Heart right ventricle (tissue), 16 donors: ENCODE results near the gene ELK3. TPM values are rescaled to one million over a fixed set of nuclear protein-coding genes. Genes with fewer than 3 reads are reported as not detected.

Experiments used
- ATAC-seq, 8 donors: fragments of 200-7000 bp; cut with Tn5 transposase; one replicate each; pipeline ENCODE4 v1.9.1; 2020; ENCODE audit warnings: mild to moderate bottlenecking in 8 of 8, moderate library complexity in 8 of 8, moderate number of reproducible peaks in 1 of 8
- DNase-seq, 2 donors: peaks; one replicate each; pipeline ENCODE4 v3.0.0-alpha.2; 2020
- H3K27ac ChIP-seq, 10 donors: fragments of 200-600 bp; sonication (generic) in 2 of 10; one replicate each; pipeline versions ENCODE4 v1.5.0 to v1.8.0; 2020 to 2022; ENCODE audit warnings: mild to moderate bottlenecking in 3 of 10
- H3K27me3 ChIP-seq, 7 donors: fragments of 200-600 bp; one replicate each; pipeline ENCODE4 v1.8.0; 2021 to 2022; ENCODE audit warnings: mild to moderate bottlenecking in 2 of 7
- H3K36me3 ChIP-seq, 9 donors: fragments of 200-600 bp; sonication (generic) in 1 of 9; one replicate each; pipeline versions ENCODE4 v1.5.0 to v1.8.0; 2020 to 2022; ENCODE audit warnings: mild to moderate bottlenecking in 2 of 9
- H3K4me1 ChIP-seq, 9 donors: fragments of 200-600 bp; sonication (generic) in 1 of 9; one replicate each; pipeline versions ENCODE4 v1.5.0 to v1.8.0; 2020 to 2022; ENCODE audit warnings: mild to moderate bottlenecking in 4 of 9
- H3K4me3 ChIP-seq, 10 donors: fragments of 200-600 bp; sonication (generic) in 2 of 10; one replicate each; pipeline versions ENCODE4 v1.5.0 to v1.8.0; 2020 to 2022; ENCODE audit warnings: mild to moderate bottlenecking in 7 of 10, moderate library complexity in 2 of 10
- H3K9me3 ChIP-seq, 11 donors: fragments of 200-600 bp in 10 of 11; sonication (generic) in 2 of 11; one replicate each; pipeline versions ENCODE4 v1.5.0 to v1.8.0; 2013 to 2022; ENCODE audit warnings: mild to moderate bottlenecking in 2 of 11, control low read depth in 1 of 11, moderate library complexity in 1 of 11
- CTCF ChIP-seq, 9 donors: fragments of 200-600 bp; sonication (generic) in 2 of 9; IDR thresholded peaks; one replicate each; pipeline versions ENCODE4 v1.5.0 to v1.8.0; 2021 to 2022; ENCODE audit warnings: antibody characterized with exemption in 9 of 9, mild to moderate bottlenecking in 5 of 9, moderate library complexity in 1 of 9
- WGBS, 2 donors: extraction: QIAGEN DNeasy Blood & Tissue Kit; methylation state at CpG; one replicate each; pipeline ENCODE4 v1.1.7; 2013; ENCODE audit warnings: inconsistent platforms in 1 of 2; 5-methylcytosine and 5-hydroxymethylcytosine counted together
- intact Hi-C, 10 donors: fragments of 100-400 bp; cut with DNase I; formaldehyde crosslinking; loops; one replicate each; pipeline versions ENCODE4 v1.11.1 to v1.14.2; 2022
- polyA plus RNA-seq, 2 donors: library from polyadenylated mRNA; stranded (reverse); fragments of 200-250 nt; gene quantifications; one replicate each; pipeline ENCODE4 v1.2.3, GENCODE V29; 2013
- total RNA-seq, 10 donors: library from RNA; stranded (reverse); fragmentation: NEBNext Ultra II Directional in 3 of 10; extraction: Animal tissue kit (Norgen Biotek cat#: 25700) in 3 of 10; gene quantifications; one replicate each; pipeline versions ENCODE4 v1.2.1 to v1.2.4, GENCODE V29; 2021 to 2023
- donor health status: Arrhythmogenic right ventricular cardiomyopathy.
- donor health status: ischemic (EF 13 %, LVEDD 7.1; RV severe dilation, severe dysfunction).
- donor health status: healthy with polysubstance abuse.
- donor health status: DM: no; HTN: yes; CAD: no.
- donor health status: DM: no; HTN: no; CAD: no.
- donor health status: ischemic (EF 25% LVEDD 6.9; RV normal size, moderate dysfunction).
- donor health status: ischemic (EF 25% LVEDD 5.7; RV mildly dilated, moderate dysfunction).
- donor health status: healthy.
- donor health status: DM: yes; HTN: yes; CAD: no.
- donor health status: Ischemic cardiomyopathy.
- donor health status: ischemic (EF 35%, LVEDD 5.7; RV mildly dilated, moderate dysfunction).
- donor health status: nonischemic (EF 11% LVEDD 7.7; RV severe dilation, severe dysfunction).
- donor health status: DM: yes; HTN: yes; CAD: no.
- donor health status: PGD.
- donor health status: ischemic (EF 29% LVEDD 5.4; RV normal size, mild dysfunction).
- donor health status: nonischemic (EF 23%, LVEDD 6.1; RV moderate dilation, normal function).

Gene ELK3
- total and polyA plus RNA-seq, 12 donors, result 6.6 to 33.0 (median 21.4) TPM

GRCh38 chr12:96242597-96242996, 48.4 kb downstream of the ELK3 start:
- intact Hi-C loops, result loop anchor here in 1 of 10 donors (10.0 kb wide), 1 partner anchor 152 kb away; no protein-coding TSS in a partner anchor
- H3K4me3 ChIP-seq, result no peak overlapping the region
- 57 to 72% methylated on average over 12 of the region's 12 CpGs for WGBS, 2 donors
- no peak for TF ChIP-seq CTCF (IDR thresholded peaks at IDR 0.05)
- ATAC-seq (peak in 2 of 8 donors; percentile 3 to 20), DNase-seq (peak in 1 of 2 donors; percentile 48)
- peaks cover 0 to 27% (median 3%) of the 10 kb centered on the region in 9 donors for H3K36me3 ChIP-seq
- H3K9me3 ChIP-seq, result no peaks in the 10 kb centered on the region
- peak overlapping the region in 9 of 10 donors; percentile 6 to 84 (median 78) for H3K27ac ChIP-seq
- peaks cover 33 to 83% (median 55%) of the 10 kb centered on the region in 9 donors for H3K4me1 ChIP-seq
- no peaks in the 10 kb centered on the region for H3K27me3 ChIP-seq

DNA sequence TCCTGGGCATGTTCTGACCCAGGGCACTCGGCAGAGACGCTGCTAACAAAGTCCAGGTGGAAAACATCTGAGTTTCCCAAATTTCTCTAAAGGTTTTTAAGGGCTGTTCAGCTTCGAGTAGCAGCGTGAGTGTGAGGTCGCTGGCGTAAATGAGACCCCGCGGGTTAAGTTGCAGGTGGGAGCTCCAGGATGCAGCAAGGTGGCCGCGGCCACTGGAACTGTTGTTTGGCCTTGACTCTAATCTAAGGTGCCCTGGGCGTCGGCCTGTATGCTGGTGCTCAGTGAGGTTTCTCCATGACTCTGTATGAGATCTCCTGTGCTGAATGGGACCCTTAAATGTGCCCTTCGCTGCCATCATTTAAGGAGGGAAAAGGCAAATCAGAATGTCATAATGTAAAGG, 50.7 kb downstream of the ELK3 start:
- Histone ChIP-seq H3K27ac (peak overlapping the region in 3 of 10 donors; percentile 4 to 79 (median 7)), H3K4me3 (no peak overlapping the region), H3K27me3 (no peaks in the 10 kb centered on the region), H3K4me1 (peaks cover 28 to 83% (median 54%) of the 10 kb centered on the region in 9 donors), H3K36me3 (peaks cover 0 to 49% (median 7%) of the 10 kb centered on the region in 9 donors), H3K9me3 (no peaks in the 10 kb centered on the region)
- ATAC-seq, result no peak
- no peak for TF ChIP-seq CTCF (IDR thresholded peaks at IDR 0.05)
- 79 to 86% methylated on average over 13 of the region's 13 CpGs for WGBS, 2 donors
- no peak for DNase-seq
- intact Hi-C loops, result loop anchor here in 1 of 10 donors (10.0 kb wide), 1 partner anchor 150 kb away; no protein-coding TSS in a partner anchor

GRCh38 chr12:96246926-96247505, 52.8 kb downstream of the ELK3 start:
- TF ChIP-seq CTCF (IDR thresholded peaks at IDR 0.05), result no peak
- H3K27ac ChIP-seq, result peak overlapping the region in 1 of 10 donors; percentile 2
- peaks cover 20 to 69% (median 38%) of the 10 kb centered on the region in 9 donors for H3K4me1 ChIP-seq
- no peak for DNase-seq
- peaks cover 0 to 69% (median 12%) of the 10 kb centered on the region in 9 donors for H3K36me3 ChIP-seq
- no peak overlapping the region for H3K4me3 ChIP-seq
- intact Hi-C loops, result loop anchor here in 1 of 10 donors (10.0 kb wide), 1 partner anchor 148 kb away; no protein-coding TSS in a partner anchor
- H3K9me3 ChIP-seq, result no peaks in the 10 kb centered on the region
- 93 to 94% methylated on average over 36 of the region's 36 CpGs for WGBS, 2 donors
- no peaks in the 10 kb centered on the region for H3K27me3 ChIP-seq
- ATAC-seq, result no peak

GRCh38 chr12:96247563-96247962, 53.4 kb downstream of the ELK3 start:
- DNase-seq (no peak), ATAC-seq (no peak)
- intact Hi-C loops, result loop anchor here in 1 of 10 donors (10.0 kb wide), 1 partner anchor 147 kb away; no protein-coding TSS in a partner anchor
- peaks cover 20 to 68% (median 32%) of the 10 kb centered on the region in 9 donors for H3K4me1 ChIP-seq
- H3K36me3 ChIP-seq, result peaks cover 0 to 75% (median 15%) of the 10 kb centered on the region in 9 donors
- WGBS, 2 donors, result 86 to 87% methylated on average over 13 of the region's 13 CpGs
- peak overlapping the region in 2 of 10 donors; percentile 2 to 74 for H3K27ac ChIP-seq
- H3K27me3 ChIP-seq, result no peaks in the 10 kb centered on the region
- no peaks in the 10 kb centered on the region for H3K9me3 ChIP-seq
- H3K4me3 ChIP-seq, result no peak overlapping the region
- no peak for TF ChIP-seq CTCF (IDR thresholded peaks at IDR 0.05)
